Stimulated activated CD4-positive, alpha-beta T cell treated with anti-CD3 and anti-CD28 coated beads, Interleukin-12 subunit alpha, Interleukin-12 subunit beta, amount 100 ng/mL, for 4 hours (primary cell): ENCODE measurements around the gene DUSP2.

Experiments
- DNase-seq: peaks from one replicate; pipeline ENCODE4 v3.0.0-alpha.2; 2020

The DUSP2 gene, protein sequence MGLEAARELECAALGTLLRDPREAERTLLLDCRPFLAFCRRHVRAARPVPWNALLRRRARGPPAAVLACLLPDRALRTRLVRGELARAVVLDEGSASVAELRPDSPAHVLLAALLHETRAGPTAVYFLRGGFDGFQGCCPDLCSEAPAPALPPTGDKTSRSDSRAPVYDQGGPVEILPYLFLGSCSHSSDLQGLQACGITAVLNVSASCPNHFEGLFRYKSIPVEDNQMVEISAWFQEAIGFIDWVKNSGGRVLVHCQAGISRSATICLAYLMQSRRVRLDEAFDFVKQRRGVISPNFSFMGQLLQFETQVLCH

GRCh38 chr2:96145036-96145847, at the start of gene DUSP2:
Gene DUSP2 (minus strand): TSS chr2:96145440. CDS start chr2:96145354, 86 bp downstream.
- peak; percentile 94 for DNase-seq

DNA sequence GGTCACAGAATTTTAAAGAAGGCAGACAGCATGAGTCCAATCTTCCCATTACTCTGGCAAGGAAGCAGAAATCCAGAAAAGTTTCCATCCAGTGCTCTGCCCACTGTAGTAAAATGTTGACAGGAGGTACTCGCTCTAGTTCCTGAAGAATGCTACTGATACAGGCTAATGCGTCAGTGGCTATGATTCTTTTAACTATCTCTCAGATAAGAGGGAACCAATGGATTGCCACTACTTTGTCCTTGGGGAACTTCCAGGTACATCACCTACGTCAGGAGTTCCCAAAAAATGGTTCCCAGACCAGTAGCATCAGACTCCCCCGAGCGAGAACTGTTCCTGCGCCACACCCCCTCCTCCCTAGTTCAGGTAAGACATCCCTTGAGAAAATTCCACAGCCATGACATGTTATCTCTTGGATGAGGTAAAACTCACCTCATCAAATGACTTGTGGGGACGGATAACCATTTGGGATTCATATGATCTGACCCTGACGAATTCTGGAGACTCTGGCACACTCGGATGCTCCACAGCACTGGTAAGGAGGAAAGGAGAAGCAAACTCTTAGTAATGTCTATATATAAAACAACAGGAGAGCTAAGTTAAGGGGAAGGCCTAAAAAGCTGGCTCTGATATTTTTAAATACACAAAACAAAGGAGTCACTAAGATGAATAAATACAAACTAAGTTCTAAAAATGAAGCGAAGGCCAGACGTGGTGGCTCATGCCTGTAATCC, 46.9 kb upstream of the DUSP2 start:
- no peak for DNase-seq

- DNase-seq, result no peak
Observed at GRCh38 chr2:96188821-96189526, 43.7 kb upstream of the DUSP2 start.

GRCh38 chr2:96186562-96186961, 41.3 kb upstream of the DUSP2 start:
- no peak for DNase-seq

DNA sequence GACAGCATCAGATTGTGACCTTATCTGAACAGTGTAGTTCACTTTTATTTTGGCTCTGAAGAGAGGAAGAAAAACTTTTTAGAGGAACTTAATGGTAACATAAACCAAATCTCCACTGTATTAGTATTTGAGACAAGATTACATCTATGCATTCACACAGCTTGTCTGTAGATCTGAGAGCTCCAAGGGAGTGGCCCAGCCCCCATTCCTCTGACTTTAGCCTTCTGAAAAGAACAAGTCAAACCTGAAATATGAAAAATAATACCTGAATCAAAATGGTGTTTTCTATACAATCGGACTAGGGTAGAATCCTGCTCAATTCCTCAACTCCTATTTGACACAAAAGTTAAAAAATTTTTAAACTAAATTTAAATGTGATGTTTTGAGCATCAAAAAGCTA, 40.3 kb upstream of the DUSP2 start:
- DNase-seq, result no peak

DNA sequence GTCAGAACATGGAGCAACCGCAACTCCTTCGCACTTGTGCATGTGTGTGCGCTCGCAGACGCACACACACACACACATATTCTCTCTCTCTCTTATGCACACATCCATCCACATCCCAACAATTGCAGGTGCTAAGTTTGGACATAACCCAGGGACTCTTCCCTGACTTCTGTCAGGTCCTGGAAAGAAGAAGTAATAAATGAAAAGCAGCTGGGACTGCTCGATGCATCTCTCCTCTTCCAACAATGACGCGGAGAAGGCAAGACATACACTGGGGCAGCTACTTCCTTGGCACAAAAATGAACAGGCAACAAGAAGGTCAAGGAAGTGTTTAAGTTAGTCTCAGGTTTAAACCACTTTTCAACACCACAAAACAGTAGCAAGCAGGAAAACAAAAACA, 39.7 kb upstream of the DUSP2 start:
- no peak for DNase-seq

GRCh38 chr2:96184188-96184587, 38.9 kb upstream of the DUSP2 start:
- no peak for DNase-seq

DNA sequence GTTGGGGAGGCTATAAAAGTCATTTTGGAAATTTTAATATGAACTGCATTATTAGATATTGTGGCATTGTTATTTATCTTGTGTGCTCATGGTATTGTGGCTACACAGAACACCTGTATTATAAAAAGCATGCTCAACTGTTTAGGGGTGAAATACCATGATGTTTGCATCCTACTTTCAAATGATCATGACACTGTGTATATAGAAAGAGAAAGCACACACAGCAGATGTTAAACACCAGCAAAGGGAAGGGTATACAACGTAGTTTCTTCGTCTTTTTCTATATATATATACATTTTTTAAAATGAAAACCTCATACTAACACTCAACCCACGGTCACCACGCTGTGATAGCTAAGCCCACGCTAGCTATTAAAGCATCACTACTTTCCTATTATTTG, 36.3 kb upstream of the DUSP2 start:
- DNase-seq, result no peak

DNA sequence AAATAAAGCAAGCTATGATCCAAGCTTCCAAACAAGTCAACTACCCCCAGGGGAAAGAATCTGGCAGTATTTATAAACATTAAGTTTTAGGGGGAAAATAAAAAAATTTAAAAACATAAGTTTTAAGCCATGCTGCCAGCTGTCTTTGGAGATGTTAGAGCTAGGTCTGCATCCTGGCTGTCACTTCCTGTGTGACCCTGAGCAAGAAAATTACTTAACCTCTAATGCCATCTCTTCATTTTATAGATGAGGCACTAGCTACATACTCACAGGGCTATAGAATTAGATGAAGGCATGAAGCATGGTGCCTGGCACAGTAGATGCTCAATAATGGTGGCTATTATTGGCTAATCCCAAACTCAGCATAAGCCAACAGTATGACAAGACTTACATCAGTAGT, 35.3 kb upstream of the DUSP2 start:
- DNase-seq, result no peak

- DNase-seq, result no peak
Observed at GRCh38 chr2:96180002-96180401, 34.8 kb upstream of the DUSP2 start.

DNA sequence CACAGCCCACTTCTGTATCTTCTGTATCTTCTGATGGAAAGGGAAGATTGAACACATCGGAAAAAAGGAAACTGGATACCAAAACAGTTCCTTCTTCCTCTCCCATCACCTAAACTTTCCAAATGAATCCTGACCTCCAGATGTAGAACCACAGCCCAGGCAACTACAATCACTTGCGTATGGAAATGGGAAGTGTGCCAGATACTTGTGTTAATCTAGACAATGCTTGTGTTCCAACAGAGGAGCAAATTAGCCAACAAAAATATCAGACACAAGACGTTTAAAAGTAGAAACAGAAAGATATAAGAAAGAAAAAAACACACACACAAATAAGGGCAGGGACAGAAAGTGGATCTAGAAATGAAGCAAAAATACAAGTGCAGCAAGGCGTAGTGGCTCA, 31.4 kb upstream of the DUSP2 start:
- DNase-seq, result no peak

GRCh38 chr2:96175951-96176350, 30.7 kb upstream of the DUSP2 start:
- DNase-seq, result no peak

DNA sequence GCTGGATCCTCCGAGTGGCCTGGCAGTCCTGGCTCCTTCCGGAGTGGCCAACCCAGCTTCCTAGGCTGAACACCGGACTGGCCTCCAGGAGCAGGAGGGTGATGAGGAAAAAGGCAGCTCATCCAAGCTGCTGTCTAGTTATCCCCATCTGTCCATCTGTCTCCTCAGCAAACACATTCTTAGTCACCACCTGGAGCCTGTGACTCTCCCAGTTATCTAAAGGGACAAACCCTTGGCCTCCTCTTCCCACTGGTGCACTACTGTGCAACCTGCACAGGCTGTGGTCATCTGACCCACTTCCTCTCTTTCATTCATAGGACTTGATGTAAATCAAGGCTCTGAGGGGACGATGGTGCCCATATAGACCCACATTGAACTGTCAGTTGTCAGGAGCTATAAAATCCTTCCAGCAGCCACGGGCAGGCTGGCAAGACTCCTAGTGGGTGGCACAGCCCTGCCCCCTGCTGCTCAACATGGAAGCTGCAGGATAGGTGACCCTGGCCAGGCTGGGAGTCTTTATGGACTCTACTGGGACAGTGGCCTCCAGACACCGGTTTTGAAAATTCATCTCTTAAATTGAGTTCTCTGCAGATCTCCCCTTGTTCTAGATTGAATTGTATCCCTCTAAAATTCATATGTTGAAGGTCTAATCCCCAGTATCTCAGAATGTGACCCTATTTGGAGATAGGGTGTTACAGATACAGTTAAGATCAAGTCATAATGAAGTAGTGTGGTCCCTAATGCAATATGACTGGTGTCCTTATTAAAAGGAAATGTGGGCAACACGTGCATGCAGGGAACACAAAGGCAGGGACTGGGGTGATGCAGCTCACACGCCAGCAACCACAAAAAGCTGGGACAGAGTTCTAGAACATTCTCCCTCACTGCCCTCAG, 29.3 kb upstream of the DUSP2 start:
- DNase-seq, result peak; percentile 82

DNA sequence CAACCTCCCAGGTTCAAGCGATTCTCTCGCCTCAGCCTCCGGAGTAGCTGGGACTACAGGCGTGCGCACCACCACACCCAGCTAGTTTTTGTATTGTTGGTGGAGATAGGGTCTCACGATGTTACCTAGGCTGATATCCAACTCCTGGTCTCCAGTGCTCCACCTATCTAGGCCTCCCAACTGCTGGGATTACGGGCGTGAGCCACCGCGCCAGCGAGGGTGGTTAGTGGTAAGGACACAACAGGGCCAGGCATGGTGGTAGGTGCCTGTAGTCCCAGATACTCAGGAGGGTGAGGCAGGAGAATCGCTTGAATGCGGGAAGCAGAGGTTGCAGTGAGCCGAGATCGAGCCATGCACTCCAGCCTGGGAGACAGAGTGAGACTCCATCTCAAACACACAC, 26.6 kb upstream of the DUSP2 start:
- DNase-seq, result no peak

DNA sequence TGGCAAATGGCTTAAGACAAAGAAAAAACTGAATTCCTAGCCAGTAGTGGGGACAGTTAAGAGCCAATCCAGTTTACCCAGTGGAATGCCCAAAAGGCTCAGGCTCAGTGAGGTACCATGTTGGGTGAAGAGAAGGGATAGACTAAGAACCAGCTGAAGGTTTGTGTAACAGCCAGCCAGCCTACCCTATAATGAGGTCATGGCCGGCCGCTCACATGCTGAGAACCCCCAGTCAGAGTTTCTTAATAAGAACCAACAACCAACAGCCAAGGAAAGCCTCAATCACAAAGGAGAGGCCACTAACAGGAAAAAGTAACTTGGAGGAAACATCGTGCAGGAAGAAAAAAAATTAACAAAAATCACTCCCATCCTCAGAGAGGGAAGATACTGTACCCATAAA, 25.4 kb upstream of the DUSP2 start:
- DNase-seq, result no peak

- DNase-seq, result no peak
Observed at GRCh38 chr2:96169868-96170507, 24.7 kb upstream of the DUSP2 start.

GRCh38 chr2:96167407-96168013, 22.3 kb upstream of the DUSP2 start:
- DNase-seq, result no peak

DNA sequence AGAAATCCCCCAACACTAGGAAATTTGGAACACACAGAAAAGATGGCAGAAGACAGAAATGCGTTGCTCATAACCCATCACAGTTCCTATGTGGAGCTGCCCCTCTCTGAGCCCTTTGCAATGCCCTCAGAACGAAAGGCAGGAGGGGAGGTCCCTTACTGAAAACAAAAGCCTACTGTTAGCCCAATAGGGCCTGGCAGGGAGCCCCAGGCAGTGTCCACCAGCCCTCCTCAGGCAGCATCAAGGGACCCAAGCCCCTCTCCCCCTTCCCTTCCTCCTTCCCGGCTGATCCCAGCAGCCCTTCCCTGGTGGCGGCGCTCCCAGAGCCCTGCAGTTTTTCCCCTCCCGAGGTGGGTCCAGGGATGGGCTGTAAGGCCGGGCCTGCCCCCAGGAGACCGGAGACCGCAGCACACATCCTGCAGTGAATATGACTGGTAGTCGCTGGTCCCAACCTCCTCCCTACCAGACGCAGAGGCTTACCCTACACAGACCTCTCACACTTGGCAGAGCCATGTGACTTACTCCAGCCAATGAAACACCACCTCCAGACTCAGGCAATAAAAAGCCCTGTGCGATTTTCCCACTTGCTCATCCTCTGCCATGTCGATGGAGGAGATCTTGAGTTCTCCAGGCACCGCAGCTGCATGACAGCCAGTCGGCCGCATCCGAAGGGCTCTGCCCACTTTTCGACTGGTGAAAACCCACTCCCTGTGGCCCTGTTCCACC, 19.4 kb upstream of the DUSP2 start:
- peak; percentile 43 for DNase-seq

- peak; percentile 80 for DNase-seq
Observed at GRCh38 chr2:96163768-96164429, 18.7 kb upstream of the DUSP2 start.

GRCh38 chr2:96163415-96163767, 18.2 kb upstream of the DUSP2 start:
- no peak for DNase-seq
